SH-SY5Y (cell line): ENCODE measurements around the gene GNS.

Source experiments
- GATA2 ChIP-seq: IDR thresholded peaks from 2 replicates; pipeline ENCODE4 v1.6.1; 2011; ENCODE audit warnings: mild to moderate bottlenecking, low read depth, low read length
- GATA3 ChIP-seq: IDR thresholded peaks from 2 replicates; pipeline ENCODE4 v1.6.1; 2011; ENCODE audit warnings: low read depth, mild to moderate bottlenecking, low read length, moderate library complexity

The GNS gene

GRCh38 chr12:64699504-64700115, 59.6 kb downstream of the GNS start:
- no peak for TF ChIP-seq GATA3
- no peak for TF ChIP-seq GATA2

- TF ChIP-seq GATA2 (no peak), GATA3 (no peak)
Measured at GRCh38 chr12:64696080-64696741, 63.0 kb downstream of the GNS start.

- TF ChIP-seq GATA2 = no peak
- no peak for TF ChIP-seq GATA3
Measured at GRCh38 chr12:64695550-64695949, 63.7 kb downstream of the GNS start.

DNA sequence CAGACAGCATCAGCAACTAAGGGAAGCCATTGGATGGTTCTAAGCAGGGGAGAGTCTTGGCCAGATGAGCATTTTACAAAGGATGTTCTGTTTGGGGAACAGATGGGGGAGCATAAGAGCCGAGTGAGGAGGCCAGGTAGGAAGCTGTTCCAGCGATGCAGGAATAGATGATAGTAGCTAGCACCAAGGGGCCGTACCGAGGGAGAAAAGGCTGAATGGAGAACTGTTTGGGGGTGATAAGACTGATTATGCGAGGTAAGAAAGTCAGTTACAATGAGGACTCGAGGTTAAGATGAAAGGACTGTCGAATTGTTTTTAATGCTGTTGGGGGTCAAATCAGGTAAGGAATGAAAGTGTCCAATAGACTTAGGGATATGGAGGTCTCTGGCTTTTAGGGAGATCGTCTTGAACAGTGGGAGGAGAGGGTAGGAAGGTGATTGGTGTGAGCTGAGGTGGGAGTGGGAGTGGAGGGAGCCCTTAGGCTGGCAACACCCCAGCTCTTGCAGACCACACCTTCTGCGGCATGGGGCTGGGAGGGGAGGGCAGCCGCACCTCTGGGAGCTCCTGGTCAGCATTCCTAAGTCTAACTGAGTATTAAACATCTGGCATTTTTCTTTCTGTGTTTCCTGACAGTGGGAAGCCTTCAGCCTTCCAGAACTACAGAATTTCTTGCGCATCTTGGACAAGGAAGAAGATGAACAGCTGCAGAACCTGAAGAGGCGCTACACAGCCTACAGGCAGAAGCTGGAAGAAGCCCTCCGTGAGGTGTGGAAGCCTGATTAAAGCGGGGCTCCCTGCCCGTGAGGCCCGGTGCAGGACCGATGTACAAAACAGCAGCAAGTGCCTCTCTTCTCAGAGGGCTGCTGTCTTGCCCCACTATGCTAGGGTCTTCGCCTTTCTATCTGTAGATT, 64.8 kb downstream of the GNS start:
- no peak for TF ChIP-seq GATA2
- no peak for TF ChIP-seq GATA3

DNA sequence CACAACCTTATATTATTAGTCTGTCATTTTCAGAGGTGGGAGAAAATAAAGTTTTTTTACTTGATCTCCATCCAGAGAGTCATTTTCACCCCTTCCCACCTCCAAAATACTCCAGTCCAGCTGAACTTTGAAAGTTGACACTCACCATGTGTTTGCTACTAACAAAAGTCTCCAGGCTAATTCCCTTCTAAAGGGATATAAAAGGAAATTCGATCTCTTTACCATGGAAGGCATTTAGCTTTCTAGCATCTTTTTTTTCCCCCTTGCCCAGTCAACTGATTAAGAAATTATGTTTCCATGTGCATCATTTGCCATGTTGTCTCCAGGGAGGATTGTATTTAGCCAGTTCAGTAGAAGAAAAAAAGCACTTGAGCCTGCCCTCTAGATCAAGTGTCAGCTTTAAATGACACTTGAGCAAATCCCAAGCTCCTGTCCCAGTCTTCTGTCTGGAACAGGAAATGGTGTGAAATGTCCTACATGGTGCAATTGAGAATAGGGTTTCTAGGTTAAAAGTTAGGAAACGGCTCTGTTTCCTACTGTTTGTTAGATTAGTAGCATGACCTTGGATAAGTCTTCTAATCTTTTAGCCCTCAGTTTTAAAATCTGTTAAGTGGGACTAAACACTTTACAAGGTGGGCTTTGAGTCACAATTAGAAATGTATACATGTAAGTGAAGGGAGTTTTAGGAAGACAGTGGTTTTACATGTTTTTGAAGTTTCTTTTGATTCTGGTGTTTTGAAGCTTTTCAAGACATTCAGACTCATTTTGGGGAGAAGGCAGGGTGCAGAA, 67.2 kb downstream of the GNS start:
- no peak for TF ChIP-seq GATA3
- no peak for TF ChIP-seq GATA2

GRCh38 chr12:64691227-64691794, 67.9 kb downstream of the GNS start:
- no peak for TF ChIP-seq GATA3
- TF ChIP-seq GATA2 = no peak

DNA sequence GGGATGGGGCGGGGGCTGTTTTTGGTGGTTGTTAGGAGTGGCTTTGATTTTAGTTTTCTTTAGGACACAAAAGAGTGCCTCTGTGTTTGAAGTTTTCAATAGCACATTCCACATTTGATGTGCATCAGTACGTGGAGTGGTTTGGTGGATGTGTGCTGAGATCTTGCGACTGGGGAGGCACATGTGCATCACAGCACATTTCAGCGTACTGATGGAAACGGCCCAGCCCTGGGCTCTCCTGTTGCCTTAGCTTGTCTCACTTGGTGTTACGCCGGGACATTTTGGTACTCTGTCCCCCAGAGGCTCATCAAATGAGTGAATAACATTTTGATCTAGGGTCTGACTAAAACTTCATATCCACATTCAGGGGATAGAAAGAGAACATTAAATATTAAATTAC, 70.5 kb downstream of the GNS start:
- TF ChIP-seq GATA2 = no peak
- no peak for TF ChIP-seq GATA3

- TF ChIP-seq GATA3 (no peak), GATA2 (no peak)
Measured at GRCh38 chr12:64688219-64688618, 71.0 kb downstream of the GNS start.

GRCh38 chr12:64687816-64688215, 71.4 kb downstream of the GNS start:
- TF ChIP-seq GATA3 = no peak
- no peak for TF ChIP-seq GATA2

GRCh38 chr12:64685605-64686004, 73.6 kb downstream of the GNS start:
- no peak for TF ChIP-seq GATA2
- TF ChIP-seq GATA3 = no peak

GRCh38 chr12:64685050-64685449, 74.2 kb downstream of the GNS start:
- TF ChIP-seq GATA2 (no peak), GATA3 (no peak)

DNA sequence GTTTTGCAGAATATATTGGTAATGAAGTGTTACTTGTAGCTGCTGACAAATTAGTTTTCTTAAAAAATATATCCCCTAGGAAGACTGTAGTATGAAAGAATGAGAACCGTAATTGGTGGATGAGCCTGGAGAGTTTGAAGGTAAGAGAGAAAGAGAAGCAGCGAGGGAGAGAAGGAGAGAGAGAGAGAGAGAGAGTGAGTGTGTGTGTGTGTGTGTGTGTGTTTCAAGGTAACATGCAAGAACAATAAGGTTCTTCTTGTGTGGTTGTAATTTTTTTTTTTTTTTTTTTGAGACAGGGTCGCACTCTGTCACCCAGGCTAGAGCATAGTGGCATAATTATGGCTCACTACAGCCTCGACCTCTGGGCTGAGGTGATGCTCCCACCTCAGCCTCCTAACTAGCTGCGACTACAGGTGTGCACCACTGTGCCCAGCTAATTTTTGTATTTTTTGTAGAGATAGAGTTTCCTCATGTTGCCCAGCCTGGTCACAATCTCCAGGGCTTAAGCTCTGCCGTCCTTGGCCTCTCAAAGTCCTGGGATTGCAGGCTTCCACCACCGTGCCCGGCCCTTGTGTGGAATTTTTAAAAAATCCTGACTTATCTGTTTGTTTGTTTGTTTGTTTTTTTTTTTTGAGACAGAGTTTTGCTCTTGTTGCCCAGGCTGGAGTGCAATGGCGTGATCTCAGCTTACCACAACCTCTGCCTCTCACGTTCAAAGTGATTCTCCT, 75.2 kb downstream of the GNS start:
- TF ChIP-seq GATA3 (no peak), GATA2 (no peak)
